ENCODE data around the gene ATXN7.

Gene ATXN7, protein sequence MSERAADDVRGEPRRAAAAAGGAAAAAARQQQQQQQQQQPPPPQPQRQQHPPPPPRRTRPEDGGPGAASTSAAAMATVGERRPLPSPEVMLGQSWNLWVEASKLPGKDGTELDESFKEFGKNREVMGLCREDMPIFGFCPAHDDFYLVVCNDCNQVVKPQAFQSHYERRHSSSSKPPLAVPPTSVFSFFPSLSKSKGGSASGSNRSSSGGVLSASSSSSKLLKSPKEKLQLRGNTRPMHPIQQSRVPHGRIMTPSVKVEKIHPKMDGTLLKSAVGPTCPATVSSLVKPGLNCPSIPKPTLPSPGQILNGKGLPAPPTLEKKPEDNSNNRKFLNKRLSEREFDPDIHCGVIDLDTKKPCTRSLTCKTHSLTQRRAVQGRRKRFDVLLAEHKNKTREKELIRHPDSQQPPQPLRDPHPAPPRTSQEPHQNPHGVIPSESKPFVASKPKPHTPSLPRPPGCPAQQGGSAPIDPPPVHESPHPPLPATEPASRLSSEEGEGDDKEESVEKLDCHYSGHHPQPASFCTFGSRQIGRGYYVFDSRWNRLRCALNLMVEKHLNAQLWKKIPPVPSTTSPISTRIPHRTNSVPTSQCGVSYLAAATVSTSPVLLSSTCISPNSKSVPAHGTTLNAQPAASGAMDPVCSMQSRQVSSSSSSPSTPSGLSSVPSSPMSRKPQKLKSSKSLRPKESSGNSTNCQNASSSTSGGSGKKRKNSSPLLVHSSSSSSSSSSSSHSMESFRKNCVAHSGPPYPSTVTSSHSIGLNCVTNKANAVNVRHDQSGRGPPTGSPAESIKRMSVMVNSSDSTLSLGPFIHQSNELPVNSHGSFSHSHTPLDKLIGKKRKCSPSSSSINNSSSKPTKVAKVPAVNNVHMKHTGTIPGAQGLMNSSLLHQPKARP

DNA sequence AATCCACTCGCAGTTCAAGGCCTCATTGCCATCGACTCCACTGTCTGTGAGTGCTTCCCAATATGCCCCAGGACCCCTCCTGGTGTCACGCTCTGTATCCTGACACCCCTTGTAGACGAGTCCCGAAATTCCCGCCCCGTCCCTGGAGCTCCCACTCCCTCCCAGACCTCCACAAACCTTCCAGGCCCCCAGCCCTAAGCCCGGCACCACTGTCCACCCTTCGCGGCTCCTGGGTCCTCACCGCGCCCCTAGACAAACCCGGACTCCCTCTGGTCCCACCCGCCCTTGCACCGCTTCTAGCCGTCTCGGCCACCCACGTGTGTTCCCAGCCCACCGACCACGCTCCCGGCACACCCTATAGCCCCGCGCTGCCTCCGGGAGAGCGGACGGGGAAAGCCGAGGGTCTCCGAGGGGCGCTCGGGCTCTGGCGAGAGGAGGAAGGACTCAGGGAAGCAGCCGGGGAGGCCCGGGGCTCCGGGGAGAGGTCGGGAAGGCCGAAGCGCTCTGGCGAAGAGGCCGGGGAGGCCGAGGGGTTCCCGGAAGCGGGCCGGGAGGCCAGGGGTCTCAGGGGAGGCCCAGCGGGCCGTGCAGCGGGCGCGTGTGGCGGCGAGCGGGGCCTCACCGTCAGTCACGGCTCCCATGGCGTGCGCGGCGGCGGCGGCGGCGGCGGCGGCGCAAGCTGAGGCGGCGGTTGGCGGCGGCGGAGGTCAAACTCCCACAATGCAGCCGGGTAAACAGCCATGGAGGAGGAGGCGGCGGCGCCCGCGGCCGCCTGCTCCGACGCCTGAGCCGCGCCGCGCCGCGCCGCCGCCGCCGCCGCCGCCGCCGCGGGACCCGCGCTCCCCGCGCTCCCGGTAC is at the start of gene ATXN7, which contains the start of gene THOC7:
Gene ATXN7 (plus strand): TSS at position 718 of the 858 bp plus-strand sequence. CDS start 48,732 bp downstream, outside the sequence.
Gene THOC7 (minus strand): TSS at position 656 of the 858 bp plus-strand sequence. CDS start 15 bp downstream, at position 641.
- DNase-seq (ENCODE audit: low read depth) = peak; percentile 57

DNA sequence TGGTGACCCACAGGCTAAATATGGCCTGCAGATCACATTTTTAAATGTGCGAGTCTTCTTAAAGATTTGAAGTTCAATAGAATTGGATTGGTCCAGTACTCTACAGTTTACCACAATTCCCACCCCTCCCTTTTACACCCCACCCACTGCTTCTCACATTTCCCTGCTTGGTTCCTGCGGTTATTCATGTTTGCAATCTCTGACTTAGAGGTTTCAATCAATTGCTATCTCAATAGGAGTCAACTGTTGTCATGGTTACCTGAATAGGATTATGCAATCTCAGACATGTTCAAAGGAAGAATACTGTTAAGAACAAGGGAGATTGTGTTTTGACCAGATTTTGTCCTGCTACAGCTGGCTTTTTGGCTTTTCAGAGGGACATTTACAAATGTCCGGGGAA is 49.4 kb upstream of the ATXN7 start:
- DNase-seq (ENCODE audit: low read depth) = no peak

DNA sequence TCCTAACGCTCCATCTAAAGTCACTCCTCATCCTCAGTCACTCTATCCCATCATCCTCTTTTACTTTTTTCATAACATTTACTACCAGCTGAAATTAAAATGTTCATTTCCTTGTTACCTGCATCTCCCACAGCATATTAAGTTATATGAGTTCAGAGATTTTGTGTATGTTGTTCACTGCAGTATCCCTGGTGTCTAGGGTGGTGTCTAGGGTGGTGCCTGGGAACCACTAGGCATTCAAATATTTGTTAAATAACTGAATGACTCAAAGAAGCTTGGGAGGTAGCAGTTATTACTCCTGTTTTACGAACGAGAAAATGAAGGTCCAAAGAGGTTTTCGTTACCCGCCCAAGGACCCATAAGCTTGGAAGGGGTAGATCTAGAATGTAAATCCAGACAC is 46.4 kb upstream of the ATXN7 start:
- DNase-seq (ENCODE audit: low read depth) = no peak

DNA sequence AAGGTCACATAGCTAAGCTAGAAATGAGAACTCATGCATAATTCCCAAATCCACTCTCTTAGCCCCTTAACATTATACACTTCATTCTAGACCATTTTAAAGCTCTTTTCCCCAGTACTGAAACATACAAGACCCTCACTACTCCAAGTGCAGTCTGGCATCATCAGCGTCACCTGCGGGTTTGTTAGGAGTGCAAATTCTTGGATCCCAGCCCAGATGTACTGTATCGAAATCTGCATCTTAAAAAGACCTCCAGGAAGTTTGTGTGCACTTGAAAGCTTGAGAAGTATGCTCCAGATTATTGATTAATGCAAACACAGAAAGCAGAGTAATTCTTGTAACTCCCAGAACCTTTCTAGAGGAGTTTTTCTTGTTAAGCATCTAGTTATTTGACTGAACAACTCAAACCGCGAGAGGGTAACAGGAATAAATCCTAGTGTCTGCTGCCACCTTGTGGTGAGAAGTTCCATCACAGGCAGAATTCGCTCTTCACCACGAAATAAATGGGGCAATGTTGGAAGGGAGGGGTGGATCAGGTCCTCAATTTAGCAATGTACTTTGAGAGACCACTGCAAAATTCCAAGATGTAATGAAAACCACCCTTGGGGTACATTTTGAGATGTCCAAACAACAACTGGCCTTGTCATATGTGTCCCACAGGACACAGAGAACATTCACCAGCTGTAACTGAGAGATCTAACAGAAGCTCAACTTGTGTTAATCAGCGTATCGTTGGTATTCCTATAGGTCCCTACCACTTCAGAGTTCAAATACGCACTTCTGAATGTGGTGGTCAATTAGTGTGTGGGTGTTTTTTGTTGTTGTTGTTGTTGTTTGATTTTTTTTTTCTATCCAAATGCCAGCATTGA is 45.2 kb upstream of the ATXN7 start:
- peak; percentile 26 for DNase-seq (ENCODE audit: low read depth)

DNA sequence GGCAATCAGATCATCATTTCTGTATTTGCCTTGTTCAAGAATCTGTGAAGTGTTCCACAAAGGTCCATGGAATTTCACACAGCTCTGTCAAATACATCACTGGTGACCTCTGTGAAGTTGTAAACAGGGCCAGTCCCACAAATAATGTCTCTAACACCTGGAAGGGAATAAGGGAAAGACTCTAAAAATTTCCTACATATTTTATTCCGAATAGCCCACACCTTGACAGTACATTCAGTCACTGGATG is 44.6 kb upstream of the ATXN7 start, which contains the start of gene C3orf49:
Gene C3orf49 (plus strand): TSS at position 149 of the 248 bp plus-strand sequence. CDS start 173 bp downstream, outside the sequence.
- DNase-seq (ENCODE audit: low read depth) = no peak

DNA sequence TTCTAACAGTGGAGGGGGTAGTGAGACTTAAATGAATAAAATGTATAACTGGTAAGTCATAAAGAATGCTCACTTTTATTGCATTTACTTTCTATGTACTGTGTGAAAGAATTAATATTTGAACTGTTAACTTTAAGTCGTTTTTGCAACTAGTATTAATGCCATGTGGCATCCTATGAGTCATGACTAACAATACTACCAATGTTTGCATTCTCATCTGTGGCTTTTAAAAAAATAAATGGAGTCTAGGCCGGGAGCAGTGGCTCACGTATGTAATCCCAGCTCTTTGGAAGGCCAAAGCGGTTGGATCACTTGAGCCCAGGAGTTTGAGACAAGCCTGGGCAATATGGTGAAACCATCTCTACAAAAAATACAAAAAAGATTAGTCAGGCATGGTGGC is 39.4 kb upstream of the ATXN7 start:
- no peak for DNase-seq (ENCODE audit: low read depth)

DNA sequence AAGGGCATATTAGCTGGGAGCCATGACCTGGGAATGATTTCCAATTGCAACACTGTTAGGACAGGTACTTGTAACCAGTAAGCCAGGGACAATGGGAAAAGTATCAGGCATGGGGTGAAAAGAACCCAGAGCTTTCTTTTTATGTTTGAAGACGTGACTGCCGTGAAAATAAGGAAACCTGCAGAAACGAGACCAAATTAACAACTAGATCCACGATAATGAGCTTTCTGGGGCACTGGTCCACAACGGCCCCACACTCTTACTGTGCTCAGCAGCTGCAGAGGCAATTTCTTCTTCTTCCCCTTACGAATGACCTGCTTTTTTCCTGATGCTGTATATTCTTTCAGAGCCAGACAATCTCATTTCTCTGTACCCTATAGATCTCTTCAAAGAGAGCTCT is 33.1 kb upstream of the ATXN7 start:
- DNase-seq (ENCODE audit: low read depth) = no peak

DNA sequence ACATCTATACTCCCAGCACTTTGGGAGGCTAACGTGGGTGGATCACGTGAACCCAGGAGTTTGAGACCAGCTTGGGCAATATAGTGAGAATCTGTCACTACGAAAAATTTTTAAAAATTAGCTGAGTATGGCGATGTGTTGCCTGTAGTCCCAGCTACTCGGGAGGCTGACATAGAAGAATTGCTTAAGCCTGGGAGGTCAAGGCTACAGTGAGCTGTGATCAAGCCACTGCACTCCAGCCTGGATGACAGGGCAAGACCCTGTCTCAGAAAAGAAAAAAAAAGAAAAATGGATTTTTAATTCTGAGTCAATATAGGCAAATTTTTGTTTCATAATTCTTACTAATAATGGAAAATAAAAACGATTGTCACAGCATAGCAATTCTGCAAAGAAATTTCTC is 31.3 kb upstream of the ATXN7 start:
- DNase-seq (ENCODE audit: low read depth) = no peak

DNA sequence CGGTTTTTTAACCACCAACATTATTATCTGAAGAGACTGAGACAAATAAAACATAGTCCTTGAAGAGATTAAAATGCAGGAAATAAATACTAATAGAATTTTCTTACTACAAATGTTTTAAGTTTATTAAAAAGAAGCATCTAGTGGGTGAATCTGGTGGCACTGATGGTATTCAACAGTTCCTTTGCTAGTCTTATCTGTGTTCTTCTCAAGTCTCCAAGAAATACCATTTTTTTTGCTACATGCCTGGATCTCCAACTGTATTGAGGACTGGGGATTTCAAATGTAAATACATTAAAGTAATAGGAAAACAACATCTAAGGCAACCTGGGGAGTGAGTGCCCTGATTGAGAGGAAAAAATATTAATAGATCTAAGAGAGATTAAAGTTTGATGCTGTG is 22.0 kb upstream of the ATXN7 start:
- no peak for DNase-seq (ENCODE audit: low read depth)

DNA sequence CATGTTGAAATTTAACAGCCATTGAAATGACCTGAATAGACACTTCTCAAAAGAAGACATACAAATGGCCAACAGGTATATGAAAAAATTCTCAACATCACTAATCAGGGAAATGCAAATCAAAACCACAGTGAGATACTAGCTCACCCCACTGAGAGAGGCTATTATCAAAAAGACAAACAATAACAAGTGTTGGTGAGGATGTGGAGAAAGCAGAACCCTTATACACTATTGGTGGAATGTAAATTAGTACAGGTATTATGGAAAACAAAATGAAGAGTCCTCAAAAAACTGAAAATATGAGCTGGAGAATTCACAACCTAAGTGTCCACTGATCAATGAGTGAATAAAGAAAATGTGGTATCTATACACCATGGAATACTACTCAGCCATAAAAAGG is 21.5 kb upstream of the ATXN7 start:
- DNase-seq (ENCODE audit: low read depth) = no peak

DNA sequence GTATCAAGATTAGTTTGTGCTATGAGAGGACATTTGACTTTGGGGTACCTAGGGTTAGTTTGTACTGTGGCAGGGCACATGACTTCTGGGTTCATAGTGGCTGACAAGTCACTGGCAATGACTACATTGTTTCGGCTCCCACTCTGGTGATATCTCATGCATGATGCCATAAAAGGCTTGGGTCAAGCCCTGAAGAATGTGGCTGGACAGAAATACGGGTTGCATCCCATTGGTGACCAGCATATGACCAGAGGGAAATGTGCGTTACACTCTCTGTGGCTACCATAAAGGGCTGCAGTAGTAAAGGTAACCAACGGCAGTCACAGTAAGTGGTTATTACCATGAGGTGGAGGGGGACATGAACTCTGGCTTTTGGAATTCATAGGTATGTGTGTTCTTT is 18.5 kb upstream of the ATXN7 start:
- DNase-seq (ENCODE audit: low read depth) = no peak

DNA sequence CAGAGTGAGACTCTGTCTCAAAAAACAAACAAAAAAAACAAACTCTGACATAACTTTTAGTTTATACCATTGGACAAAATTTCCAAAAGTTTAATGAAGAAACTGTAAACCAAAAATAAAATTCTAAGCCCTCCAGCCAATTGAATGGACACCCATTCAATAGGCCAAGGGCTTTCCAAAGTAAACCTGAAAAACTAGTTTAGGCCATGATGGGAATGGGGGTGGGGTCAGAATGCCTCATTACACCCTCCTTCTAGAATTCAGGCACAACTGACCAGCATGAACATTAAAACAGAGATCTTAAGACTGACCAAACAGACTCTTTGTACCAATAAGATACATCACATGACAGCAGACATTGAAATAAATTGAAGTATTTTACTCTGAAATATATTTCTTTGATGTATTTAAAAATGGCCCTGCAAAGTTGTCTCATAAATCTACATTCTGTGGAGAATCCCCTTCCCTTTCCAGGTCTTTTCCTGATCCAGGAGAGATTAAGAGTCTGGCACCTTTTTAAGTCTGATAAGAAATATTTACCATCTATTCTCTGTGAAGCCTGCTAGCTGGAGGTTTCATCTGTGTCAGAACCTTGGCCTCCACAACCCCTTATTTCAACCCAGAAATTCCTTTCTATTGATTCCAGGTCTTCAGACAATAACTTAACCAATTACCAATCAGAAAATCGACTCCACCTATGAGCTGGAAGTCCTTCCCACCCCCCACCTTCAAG is 15.8 kb upstream of the ATXN7 start:
- DNase-seq (ENCODE audit: low read depth) = no peak

DNA sequence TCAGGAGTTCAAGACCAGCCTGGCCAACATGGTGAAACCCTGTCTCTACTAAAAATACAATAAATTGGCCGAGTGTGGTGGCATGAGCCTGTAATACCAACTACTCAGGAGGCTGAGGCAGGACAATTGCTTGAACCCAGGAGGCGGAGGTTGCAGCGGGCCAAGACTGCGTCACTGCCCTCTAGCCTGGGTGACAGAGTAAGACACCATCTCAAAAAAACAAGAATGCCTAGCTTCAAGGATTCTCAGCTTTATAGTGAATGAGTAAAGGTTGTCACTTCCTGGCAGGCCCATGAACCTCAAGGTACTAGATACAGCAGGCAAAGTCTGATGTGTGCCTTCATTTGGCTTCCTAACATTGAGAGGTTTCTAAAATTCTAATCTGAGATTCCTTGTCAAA is 14.5 kb upstream of the ATXN7 start:
- DNase-seq (ENCODE audit: low read depth) = no peak

DNA sequence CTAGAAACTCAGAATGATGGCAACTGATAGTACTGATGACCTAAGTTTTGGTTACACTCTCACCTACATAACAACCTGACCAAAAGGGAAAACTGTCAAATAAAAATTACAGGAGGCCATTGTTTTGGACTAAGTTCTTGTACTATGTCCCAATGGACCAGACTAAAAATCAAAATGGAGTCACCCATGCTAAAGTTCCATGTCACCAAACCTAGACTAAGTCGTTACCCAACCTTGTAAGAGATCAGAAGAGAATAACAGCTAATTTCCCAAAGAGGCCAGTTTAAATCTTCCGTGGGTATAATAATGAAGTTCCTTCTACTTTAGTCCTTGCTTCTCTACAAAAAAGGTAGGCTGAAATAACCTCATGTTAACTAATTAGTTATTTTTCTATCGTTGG is 12.4 kb upstream of the ATXN7 start:
- no peak for DNase-seq (ENCODE audit: low read depth)

DNA sequence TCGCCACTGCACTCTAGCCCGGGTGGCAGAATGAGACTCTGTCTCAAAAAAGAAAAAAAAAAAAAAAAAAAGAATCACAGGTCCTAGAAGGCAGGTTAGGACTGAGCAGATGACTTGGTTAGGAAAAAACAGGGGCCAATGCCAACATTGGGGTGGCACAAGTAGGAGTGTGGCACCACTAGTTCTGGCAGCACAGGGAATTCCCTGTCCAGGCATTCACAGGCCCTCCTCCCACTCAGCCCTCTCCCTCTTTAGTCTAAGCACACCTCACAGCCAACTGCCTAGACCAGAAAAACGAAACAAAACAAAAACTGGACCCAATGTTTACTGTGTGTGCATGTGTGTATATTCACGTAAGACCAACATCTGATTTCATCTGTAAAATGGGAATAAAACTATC is 10.6 kb upstream of the ATXN7 start:
- no peak for DNase-seq (ENCODE audit: low read depth)

DNA sequence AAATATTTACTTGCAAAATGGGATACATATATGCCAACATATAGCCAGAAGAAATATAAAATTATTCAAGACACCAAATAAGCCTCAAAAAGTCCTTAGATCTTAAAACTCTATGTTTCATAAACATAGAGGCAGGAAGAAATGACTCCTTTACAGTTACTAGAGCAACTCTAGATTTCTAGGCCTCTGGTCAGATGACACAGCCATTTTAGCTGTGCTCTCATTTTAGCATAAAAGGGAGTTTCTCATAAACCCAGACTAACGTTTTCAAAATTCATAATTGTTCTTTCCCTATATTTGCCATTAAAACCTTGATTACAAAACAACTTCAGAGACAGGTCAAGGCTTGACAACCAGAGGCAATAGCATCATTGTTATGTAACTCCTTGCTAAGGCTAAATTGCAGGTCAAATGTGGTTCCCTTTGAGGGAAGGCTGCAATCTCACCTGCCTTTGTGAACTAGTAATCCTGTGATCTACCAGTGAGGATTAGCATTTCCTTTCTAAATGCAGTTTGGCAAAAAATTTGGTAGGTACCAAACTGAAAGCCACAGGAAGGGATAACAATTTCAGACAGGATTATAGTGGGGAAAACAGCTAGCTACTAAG is 8.2 kb upstream of the ATXN7 start:
- no peak for DNase-seq (ENCODE audit: low read depth)

DNA sequence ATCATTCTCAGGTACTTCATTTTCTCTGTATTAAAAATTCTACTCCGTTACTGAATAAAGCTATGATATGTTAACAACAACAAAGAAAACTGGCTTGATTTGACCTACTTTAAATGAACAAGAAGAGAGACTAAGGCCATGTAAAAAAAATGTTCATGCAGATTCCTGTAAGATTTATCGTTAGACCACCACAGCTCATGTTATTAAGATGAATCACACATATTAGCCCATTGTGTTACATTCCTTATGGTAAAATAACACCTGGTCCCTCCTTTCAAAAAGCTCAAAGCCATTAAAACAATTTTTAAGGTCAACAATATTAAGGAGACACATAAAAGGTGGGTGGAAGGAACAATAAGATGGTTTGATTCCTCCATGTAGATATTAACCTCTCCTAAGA is 6.4 kb upstream of the ATXN7 start:
- no peak for DNase-seq (ENCODE audit: low read depth)

DNA sequence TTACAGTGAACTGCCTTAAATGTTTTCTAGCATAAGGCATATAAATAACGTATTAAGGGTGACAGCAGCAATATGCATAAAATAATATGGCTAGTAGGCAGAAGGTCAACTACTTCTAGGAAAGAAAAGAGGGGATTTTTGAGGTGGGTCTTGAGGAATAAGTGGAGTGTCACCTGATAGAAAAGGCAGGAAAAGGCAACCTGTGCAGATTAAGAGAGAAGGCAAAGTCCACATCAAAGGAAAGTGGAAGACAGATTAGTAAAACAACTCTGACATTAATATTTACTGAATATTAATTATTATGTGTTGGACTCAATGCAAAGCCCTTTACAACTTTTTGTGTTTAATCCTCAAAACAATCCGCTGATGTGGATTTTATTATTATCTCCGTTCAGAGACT is 2.9 kb upstream of the ATXN7 start:
- DNase-seq (ENCODE audit: low read depth) = no peak

DNA sequence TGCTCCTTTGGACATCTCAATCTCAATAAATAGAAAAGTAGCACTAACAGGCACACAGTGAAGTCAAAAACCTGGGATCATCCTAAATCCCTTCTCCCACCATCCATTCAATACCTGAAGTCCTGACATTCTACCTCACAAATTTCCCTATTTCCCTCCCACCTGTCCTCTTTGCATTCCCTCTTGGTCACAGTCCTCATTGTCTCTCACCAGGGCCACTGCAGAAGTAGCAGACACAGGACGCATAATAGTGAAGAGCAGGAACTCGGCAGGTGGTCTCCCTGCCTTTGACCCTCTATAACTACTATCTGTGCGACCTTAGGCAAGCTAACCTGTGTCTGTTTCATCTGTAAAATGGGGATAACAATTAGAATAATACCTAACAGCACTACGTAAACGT is 2.4 kb upstream of the ATXN7 start:
- DNase-seq (ENCODE audit: low read depth) = no peak

DNA sequence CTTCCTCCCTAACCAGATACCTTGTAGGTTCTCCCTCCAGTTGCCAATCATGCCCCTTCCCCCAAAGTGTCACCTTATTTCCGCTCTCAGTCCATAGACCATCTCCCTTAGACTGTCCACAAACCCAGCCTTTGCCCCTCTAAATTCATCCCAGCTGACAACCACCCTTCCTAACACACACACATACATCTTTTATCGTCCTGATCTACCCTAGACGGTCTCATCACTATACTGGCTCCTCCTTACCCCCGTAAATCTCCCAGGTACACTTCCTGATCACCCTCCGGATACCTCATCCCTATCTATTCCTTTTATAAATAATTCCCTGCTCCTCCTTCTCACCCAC is 890 bp upstream of the ATXN7 start:
- no peak for DNase-seq (ENCODE audit: low read depth)

Data from stimulated activated CD8-positive, alpha-beta memory T cell treated with anti-CD3 and anti-CD28 coated beads, Interleukin-4, amount 100 ng/mL, for 24 hours (primary cell).